Erythroblast (primary cell): Measurements from ENCODE around the gene AGO3.
"Not testable (repeated sequence)": the region's sequence is repeated elsewhere in the genome, so short reads cannot be mapped to it uniquely, and the experiment has no call there.

Experiments
- GATA1 ChIP-seq: IDR thresholded peaks from 2 replicates; pipeline ENCODE4 v1.6.1; 2011; ENCODE audit warnings: low read depth, mild to moderate bottlenecking, control low read depth, low read length, moderate library complexity
- POLR2A ChIP-seq: IDR thresholded peaks from 2 replicates; pipeline ENCODE4 v1.6.1; 2011; ENCODE audit warnings: mild to moderate bottlenecking, low read length

DNA sequence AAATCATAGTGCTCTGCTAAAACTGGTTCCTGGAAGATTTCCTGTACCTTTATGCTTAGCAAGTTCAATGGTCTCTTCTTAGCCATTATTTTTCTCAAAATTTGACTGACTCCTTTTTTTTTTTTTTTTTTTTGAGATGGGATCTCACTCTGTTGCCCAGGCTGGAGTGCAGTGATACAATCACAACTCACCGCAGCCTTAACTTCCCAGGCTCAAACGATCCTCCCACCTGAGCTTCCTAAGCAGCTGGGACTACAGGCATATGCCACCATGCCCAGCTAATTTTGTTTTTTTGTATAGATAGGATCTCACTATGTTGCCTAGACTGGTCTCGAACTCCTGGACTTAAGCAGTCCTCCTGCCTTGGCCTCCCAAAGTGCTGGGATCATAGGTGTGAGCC lies 93.1 kb downstream of the AGO3 start:
- not testable (repeated sequence) for TF ChIP-seq POLR2A, GATA1
